Neural cell (in vitro differentiated cells): ENCODE results near the gene VPS37C. TPM values are rescaled to one million over a fixed set of nuclear protein-coding genes. Genes with fewer than 3 reads are reported as not detected.

Source experiments
- H2AFZ ChIP-seq: fragments of 200-600, 300-800 bp; sonication (generic), shearing (Covaris generic); 2 replicates; pipeline ENCODE4 v1.6.0; 2014; ENCODE audit warnings: low read depth, mild to moderate bottlenecking, antibody characterized with exemption, low read length, moderate library complexity
- H3F3A ChIP-seq: fragments of 200-600 bp; shearing (Covaris generic); 2 replicates; pipeline ENCODE4 v1.6.1; 2016; ENCODE audit warnings: mild to moderate bottlenecking, moderate library complexity, mixed read lengths, antibody characterized with exemption, low read length; ENCODE audit not compliant: insufficient read depth, poor library complexity, severe bottlenecking
- H3K27ac ChIP-seq: fragments of 200-600, 300-800 bp; sonication (generic), shearing (Covaris generic); 2 replicates; pipeline ENCODE4 v1.5.1; 2014; ENCODE audit warnings: mild to moderate bottlenecking, low read length, moderate library complexity
- H3K27me3 ChIP-seq: fragments of 300-800, 200-600 bp; sonication (generic), shearing (Covaris generic); 2 replicates; pipeline ENCODE4 v1.6.0; 2014; ENCODE audit warnings: mild to moderate bottlenecking, low read depth, low read length, moderate library complexity; ENCODE audit not compliant: insufficient read depth
- H3K36me3 ChIP-seq: fragments of 300-800, 200-600 bp; sonication (generic), shearing (Covaris generic); 2 replicates; pipeline ENCODE4 v1.5.1; 2014; ENCODE audit warnings: mild to moderate bottlenecking, antibody characterized with exemption, low read length, moderate library complexity; ENCODE audit not compliant: insufficient read depth
- H3K4me2 ChIP-seq: fragments of 300-800, 200-600 bp; sonication (generic), shearing (Covaris generic); 2 replicates; pipeline ENCODE4 v1.6.0; 2014; ENCODE audit warnings: mild to moderate bottlenecking, low read length
- H3K4me3 ChIP-seq: fragments of 300-800, 200-600 bp; sonication (generic), shearing (Covaris generic); 2 replicates; pipeline ENCODE4 v1.5.1; 2014; ENCODE audit warnings: mild to moderate bottlenecking, low read length, moderate library complexity
- H3K79me2 ChIP-seq: fragments of 200-600 bp; shearing (Covaris generic); replicated peaks from 2 replicates; pipeline ENCODE4 v1.6.0; 2014; ENCODE audit warnings: mild to moderate bottlenecking, low read length, moderate library complexity; ENCODE audit not compliant: insufficient read depth
- H3K9ac ChIP-seq: fragments of 300-800, 200-600 bp; sonication (generic), shearing (Covaris generic); 2 replicates; pipeline ENCODE4 v1.6.1; 2016; ENCODE audit warnings: mild to moderate bottlenecking, low read length, mixed read lengths
- H3K9me2 ChIP-seq: fragments of 200-600 bp; shearing (Covaris generic); 2 replicates; pipeline ENCODE4 v1.6.1; 2016; ENCODE audit warnings: mild to moderate bottlenecking, low read length, mixed read lengths; ENCODE audit not compliant: insufficient read depth
- H3K9me3 ChIP-seq: fragments of 200-600, 300-800 bp; sonication (generic), shearing (Covaris generic); 2 replicates; pipeline ENCODE4 v1.6.1; 2016; ENCODE audit warnings: mild to moderate bottlenecking, mixed run types, low read length, moderate library complexity, mixed read lengths
- H4K20me1 ChIP-seq: fragments of 200-600 bp; shearing (Covaris generic); 2 replicates; pipeline ENCODE4 v1.6.1; 2016; ENCODE audit warnings: mild to moderate bottlenecking, mixed run types; ENCODE audit not compliant: insufficient read depth
- EP300 ChIP-seq: fragments of 450-650 bp; conservative IDR thresholded peaks from 2 replicates; pipeline ENCODE4 v1.6.1; 2014; ENCODE audit warnings: antibody characterized with exemption, mild to moderate bottlenecking, moderate library complexity; ENCODE audit not compliant: poor library complexity, severe bottlenecking
- EZH2 ChIP-seq: fragments of 200-600, 300-800 bp; shearing (Covaris generic), sonication (generic); IDR thresholded peaks from 2 replicates; pipeline ENCODE4 v1.6.1; 2014; ENCODE audit warnings: antibody characterized with exemption, low read length, borderline replicate concordance, mild to moderate bottlenecking; ENCODE audit not compliant: insufficient read depth, poor library complexity, severe bottlenecking
- MXI1 ChIP-seq: fragments of 450-650 bp; conservative IDR thresholded peaks from 2 replicates; pipeline ENCODE4 v1.6.1; 2014; ENCODE audit warnings: antibody characterized with exemption, mild to moderate bottlenecking; ENCODE audit not compliant: poor library complexity, severe bottlenecking
- POLR2AphosphoS5 ChIP-seq: IDR thresholded peaks from 2 replicates; pipeline ENCODE4 v1.6.1; 2012
- RAD21 ChIP-seq: fragments of 450-650 bp; conservative IDR thresholded peaks from 2 replicates; pipeline ENCODE4 v1.6.1; 2014; ENCODE audit warnings: antibody characterized with exemption, mild to moderate bottlenecking, moderate library complexity
- SMC3 ChIP-seq: fragments of 450-650 bp; conservative IDR thresholded peaks from 2 replicates; pipeline ENCODE4 v1.6.1; 2014; ENCODE audit warnings: antibody characterized with exemption, mild to moderate bottlenecking, moderate library complexity; ENCODE audit not compliant: poor library complexity
- TAF1 ChIP-seq: IDR thresholded peaks from 2 replicates; pipeline ENCODE4 v1.6.1; 2012; ENCODE audit warnings: low read depth
- polyA plus RNA-seq: library from polyadenylated mRNA; depleted of rRNA; stranded (reverse); fragments of >200 nt; gene quantifications from 2 replicates; pipeline ENCODE4 v1.2.3, GENCODE V29; 2014
- TF ChIP-seq, protein P1 (sequence below): IDR thresholded peaks from 2 replicates; pipeline ENCODE4 v1.6.1; 2012; ENCODE audit warnings: borderline replicate concordance
- TF ChIP-seq, protein P2 (sequence below): fragments of 450-650 bp; IDR thresholded peaks from 2 replicates; pipeline ENCODE4 v1.5.1; 2014; ENCODE audit warnings: antibody characterized with exemption, mild to moderate bottlenecking, moderate library complexity; ENCODE audit not compliant: poor library complexity, severe bottlenecking

Gene VPS37C
- polyA plus RNA-seq, 1 donor from 2014 or later = 7.3 TPM

DNA sequence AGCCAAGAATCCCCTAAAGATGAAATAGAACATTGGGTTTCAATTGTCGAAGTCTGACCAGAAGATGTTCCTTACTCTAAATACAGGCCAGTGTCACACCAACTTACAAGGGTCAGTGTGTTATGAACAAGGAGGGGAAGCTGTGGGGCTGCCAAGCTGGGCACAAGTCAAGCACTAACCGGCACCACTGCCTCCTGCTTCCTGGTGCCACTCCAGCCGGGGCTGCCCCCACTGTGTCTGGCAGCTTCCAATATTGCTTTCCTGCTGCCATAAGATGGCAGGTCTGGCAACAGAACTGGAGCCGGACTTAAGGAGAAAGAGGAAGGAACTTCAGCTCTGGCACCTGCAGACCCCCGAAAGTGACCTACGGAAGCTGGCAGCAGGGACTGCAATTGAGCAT lies 13.7 kb upstream of the VPS37C start:
- Histone ChIP-seq H3K79me2 (no peaks in the 10 kb centered on the region), H3F3A (no peaks in the 10 kb centered on the region), H3K9me3 (no peaks in the 10 kb centered on the region), H2AFZ (no peak overlapping the region), H3K9me2 (no peaks in the 10 kb centered on the region), H3K4me3 (no peak overlapping the region), H3K9ac (no peak overlapping the region), H4K20me1 (no peaks in the 10 kb centered on the region), H3K4me2 (no peak overlapping the region), H3K36me3 (no peaks in the 10 kb centered on the region), H3K27ac (no peak overlapping the region), H3K27me3 (no peaks in the 10 kb centered on the region)
- TF ChIP-seq RAD21 = no peak
- no peak for TF ChIP-seq EP300
- TF ChIP-seq, protein P1, sequence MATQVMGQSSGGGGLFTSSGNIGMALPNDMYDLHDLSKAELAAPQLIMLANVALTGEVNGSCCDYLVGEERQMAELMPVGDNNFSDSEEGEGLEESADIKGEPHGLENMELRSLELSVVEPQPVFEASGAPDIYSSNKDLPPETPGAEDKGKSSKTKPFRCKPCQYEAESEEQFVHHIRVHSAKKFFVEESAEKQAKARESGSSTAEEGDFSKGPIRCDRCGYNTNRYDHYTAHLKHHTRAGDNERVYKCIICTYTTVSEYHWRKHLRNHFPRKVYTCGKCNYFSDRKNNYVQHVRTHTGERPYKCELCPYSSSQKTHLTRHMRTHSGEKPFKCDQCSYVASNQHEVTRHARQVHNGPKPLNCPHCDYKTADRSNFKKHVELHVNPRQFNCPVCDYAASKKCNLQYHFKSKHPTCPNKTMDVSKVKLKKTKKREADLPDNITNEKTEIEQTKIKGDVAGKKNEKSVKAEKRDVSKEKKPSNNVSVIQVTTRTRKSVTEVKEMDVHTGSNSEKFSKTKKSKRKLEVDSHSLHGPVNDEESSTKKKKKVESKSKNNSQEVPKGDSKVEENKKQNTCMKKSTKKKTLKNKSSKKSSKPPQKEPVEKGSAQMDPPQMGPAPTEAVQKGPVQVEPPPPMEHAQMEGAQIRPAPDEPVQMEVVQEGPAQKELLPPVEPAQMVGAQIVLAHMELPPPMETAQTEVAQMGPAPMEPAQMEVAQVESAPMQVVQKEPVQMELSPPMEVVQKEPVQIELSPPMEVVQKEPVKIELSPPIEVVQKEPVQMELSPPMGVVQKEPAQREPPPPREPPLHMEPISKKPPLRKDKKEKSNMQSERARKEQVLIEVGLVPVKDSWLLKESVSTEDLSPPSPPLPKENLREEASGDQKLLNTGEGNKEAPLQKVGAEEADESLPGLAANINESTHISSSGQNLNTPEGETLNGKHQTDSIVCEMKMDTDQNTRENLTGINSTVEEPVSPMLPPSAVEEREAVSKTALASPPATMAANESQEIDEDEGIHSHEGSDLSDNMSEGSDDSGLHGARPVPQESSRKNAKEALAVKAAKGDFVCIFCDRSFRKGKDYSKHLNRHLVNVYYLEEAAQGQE = no peak
- no peak for TF ChIP-seq MXI1
- TF ChIP-seq POLR2AphosphoS5 = no peak
- TF ChIP-seq, protein P2, sequence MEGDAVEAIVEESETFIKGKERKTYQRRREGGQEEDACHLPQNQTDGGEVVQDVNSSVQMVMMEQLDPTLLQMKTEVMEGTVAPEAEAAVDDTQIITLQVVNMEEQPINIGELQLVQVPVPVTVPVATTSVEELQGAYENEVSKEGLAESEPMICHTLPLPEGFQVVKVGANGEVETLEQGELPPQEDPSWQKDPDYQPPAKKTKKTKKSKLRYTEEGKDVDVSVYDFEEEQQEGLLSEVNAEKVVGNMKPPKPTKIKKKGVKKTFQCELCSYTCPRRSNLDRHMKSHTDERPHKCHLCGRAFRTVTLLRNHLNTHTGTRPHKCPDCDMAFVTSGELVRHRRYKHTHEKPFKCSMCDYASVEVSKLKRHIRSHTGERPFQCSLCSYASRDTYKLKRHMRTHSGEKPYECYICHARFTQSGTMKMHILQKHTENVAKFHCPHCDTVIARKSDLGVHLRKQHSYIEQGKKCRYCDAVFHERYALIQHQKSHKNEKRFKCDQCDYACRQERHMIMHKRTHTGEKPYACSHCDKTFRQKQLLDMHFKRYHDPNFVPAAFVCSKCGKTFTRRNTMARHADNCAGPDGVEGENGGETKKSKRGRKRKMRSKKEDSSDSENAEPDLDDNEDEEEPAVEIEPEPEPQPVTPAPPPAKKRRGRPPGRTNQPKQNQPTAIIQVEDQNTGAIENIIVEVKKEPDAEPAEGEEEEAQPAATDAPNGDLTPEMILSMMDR = no peak
- no peak for TF ChIP-seq SMC3
- no peak for TF ChIP-seq EZH2
- no peak for TF ChIP-seq TAF1

DNA sequence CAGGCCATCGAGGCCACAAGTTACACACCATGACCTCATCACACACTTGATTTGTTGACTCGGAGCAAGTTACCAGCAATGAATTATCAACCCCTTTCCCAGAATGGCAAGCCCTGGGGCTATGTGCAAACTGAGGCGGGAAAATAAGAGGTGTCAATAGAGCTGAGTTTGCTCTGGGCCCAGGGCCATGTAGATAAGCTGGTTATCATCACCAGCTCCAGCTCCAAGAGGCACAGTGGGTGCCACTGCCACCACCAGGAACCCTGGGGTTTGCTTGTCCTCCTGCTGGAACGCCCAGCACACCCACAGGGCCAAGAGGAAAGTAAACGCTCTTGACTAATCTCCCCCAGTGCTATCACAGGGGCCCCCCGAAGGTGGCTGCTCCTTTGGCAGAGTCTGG lies 13.0 kb upstream of the VPS37C start:
- TF ChIP-seq RAD21 (no peak), MXI1 (no peak), EP300 (no peak), POLR2AphosphoS5 (no peak), TAF1 (no peak), EZH2 (no peak), SMC3 (no peak)
- TF ChIP-seq, protein P1 = no peak
- TF ChIP-seq, protein P2 = no peak
- no peak overlapping the region for H2AFZ ChIP-seq

More for the DNA sequence above, 13.0 kb upstream of the VPS37C start:
- H3K27me3 ChIP-seq = no peaks in the 10 kb centered on the region
- no peak overlapping the region for H3K4me3 ChIP-seq
- H3K4me2 ChIP-seq = no peak overlapping the region
- H3K9me2 ChIP-seq = no peaks in the 10 kb centered on the region
- H3K9ac ChIP-seq = no peak overlapping the region
- no peaks in the 10 kb centered on the region for H3F3A ChIP-seq
- H3K79me2 ChIP-seq = no peaks in the 10 kb centered on the region
- H3K36me3 ChIP-seq = no peaks in the 10 kb centered on the region
- H4K20me1 ChIP-seq = no peaks in the 10 kb centered on the region
- H3K9me3 ChIP-seq = no peaks in the 10 kb centered on the region
- no peak overlapping the region for H3K27ac ChIP-seq
